Hematopoietic multipotent progenitor cell treated with erythropoietin and hydrocortisone succinate and interleukin-3 and kit ligand, for 8 days (in vitro differentiated cells): Measurements from ENCODE around the gene NDUFV3.
"Not testable (repeated sequence)": the region's sequence is repeated elsewhere in the genome, so short reads cannot be mapped to it uniquely, and the experiment has no call there.

ENCODE experiments used
- DNase-seq: peaks from one replicate; pipeline ENCODE4 v3.0.0-alpha.2; 2015

Gene NDUFV3

GRCh38 chr21:42857216-42857615 lies 35.9 kb upstream of the NDUFV3 start:
- DNase-seq, result no peak

DNA sequence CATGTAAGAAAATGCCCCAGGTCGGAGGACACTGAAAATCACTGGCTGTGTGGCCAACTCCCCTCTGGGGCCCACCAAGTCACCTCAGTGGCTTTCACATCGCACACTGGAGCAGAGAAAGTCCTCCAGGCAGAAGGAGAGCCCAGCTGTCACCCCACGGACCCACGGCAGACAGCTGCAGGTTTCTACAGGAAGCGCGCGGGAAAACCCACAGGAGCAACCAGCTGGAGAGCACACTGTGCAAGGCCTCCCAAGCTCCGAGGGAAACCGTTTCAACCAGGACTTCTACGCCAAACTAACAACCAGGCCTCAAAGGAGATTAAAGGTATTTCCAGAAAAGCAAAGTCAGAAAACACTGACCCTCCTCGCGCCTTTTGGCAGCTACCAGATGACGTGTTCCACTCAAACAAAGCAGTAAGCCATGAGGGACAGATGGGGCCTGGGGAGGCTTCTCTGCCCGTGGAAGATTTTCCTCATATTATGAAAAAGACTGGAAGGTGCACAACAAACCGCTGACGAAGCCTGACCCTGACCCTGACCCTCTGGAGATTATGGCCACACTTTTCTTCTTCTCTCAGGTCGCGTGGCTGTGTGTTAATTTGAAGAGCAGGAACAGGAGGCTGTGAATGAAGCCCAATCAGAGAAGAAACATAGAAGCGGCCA lies 34.8 kb upstream of the NDUFV3 start:
- no peak for DNase-seq

- no peak for DNase-seq
Measured at GRCh38 chr21:42858957-42859890, 33.9 kb upstream of the NDUFV3 start.

- no peak for DNase-seq
Measured at GRCh38 chr21:42859891-42860230, 33.2 kb upstream of the NDUFV3 start.

GRCh38 chr21:42860345-42860744 lies 32.8 kb upstream of the NDUFV3 start:
- no peak for DNase-seq

DNA sequence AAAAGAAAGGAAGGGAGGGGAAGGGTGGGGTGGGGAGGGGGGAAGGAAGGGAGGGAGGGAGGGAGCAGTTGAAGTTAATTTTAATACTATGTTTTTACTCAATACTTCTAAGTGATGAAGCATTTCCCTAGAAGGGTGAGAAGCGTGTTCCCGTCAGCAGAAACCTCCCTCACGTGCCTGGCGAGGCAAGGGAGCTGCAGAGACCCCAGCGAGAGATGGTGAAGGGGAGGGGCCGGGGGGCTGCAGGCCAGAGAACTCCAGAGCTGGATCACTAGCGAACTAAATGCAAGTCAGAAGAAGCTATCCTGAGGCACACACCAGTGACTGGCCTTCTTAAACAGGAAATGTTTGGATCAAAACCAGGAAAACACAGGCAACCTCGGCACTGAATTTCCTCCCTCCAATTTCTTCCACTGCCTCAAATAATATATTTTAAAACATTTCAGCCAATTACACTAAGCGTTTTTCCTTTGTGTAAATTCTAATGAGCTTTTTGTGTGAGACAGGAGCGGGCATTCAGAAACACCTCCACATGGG lies 31.7 kb upstream of the NDUFV3 start:
- no peak for DNase-seq

DNA sequence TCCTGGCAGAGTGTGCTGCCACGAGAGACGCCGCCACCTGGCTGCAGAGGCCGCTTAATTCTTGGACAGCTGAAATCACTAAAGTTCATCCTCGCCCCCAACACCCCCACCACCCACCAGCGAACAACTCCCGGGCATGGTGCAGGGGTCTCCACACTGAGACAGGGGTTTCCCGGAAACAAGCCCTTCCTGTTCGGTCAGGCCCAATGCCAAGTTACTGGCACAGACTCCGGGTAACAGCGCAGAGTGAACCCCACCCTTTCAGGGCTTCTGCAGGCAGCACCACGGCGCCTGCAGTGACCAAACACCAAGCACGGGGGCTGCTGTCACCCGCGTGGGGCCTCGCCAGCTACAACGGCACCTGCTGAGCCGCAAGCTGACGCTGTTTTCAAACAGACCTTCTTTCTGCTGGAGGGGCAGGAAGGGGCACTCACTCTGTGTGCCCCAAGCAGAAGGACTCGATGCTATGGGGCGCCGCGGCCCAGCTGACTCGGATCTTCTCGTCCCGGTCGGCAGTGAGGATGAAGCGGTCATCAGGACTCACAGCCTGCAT lies 31.2 kb upstream of the NDUFV3 start:
- DNase-seq, result no peak

DNA sequence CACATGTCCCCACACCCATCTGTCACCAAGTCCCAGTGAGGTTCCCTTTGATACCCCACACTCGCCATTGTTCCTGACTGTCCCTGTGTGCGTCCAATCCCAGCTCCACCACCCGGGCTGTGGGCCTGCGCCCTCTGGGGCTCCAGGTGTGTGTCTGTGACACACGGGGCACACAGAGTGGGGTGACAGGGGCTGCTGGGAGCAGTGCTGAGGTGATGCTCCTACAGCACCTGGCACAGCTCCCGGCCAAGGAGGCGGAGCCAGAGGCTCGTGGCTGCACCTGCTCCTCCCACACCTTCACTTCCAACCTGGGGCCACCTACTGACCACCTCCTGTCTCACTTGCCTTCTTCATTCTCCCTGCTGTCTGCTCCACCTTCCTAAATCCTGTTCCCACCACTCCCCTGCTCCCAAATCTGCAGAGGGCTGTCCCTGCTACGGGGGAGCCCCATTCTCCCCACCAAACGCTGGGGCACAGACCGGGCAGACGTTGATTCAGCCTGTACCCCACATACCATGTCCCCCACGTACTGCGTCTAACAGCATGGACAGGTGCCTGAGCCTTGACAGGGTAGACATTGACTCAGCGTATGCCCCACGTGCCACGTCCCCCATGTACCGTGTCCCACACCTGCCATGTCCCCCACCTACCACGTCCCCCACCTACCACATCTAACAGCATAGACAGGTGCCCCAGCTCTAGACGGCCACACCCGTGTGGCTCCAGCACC lies 30.2 kb upstream of the NDUFV3 start:
- no peak for DNase-seq

DNA sequence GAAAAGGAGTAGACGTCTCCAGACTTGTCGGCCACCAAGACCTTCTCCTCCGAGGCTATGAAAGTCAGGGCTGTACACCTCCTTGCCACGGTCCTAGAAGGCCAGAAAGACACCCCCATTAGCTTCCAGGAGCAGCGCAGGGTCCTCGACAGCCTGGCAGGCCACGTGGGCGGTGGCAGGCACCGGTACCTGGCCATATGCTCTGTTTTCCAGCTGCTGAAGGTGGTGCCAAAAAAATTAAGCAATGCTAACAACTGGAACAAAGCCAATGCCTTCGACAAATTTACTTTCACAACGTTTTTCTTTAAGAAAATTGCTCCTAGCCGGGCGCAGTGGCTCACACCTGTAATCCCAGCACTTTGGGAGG lies 29.6 kb upstream of the NDUFV3 start:
- no peak for DNase-seq

DNA sequence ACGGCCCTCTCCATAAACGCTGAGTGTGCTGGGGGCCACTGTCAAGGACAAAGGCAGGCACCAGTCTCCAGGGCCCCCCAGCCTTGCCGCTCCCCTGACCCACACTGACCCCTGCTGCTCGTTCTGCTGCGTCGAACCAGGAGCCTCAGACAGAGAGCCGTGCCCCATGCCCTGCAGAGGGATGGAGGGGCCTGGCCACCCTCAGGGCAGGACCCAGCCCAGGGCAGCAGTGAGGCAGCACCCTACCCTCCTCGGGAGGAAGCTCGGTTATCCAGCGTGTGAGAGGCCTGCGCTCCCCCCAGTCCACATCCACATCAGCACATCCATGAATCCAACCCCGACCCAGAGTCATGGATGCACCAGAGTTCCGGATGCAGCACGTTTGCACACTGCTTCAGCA lies 28.8 kb upstream of the NDUFV3 start:
- DNase-seq, result no peak

- no peak for DNase-seq
Measured at GRCh38 chr21:42864815-42865775, 28.0 kb upstream of the NDUFV3 start.

DNA sequence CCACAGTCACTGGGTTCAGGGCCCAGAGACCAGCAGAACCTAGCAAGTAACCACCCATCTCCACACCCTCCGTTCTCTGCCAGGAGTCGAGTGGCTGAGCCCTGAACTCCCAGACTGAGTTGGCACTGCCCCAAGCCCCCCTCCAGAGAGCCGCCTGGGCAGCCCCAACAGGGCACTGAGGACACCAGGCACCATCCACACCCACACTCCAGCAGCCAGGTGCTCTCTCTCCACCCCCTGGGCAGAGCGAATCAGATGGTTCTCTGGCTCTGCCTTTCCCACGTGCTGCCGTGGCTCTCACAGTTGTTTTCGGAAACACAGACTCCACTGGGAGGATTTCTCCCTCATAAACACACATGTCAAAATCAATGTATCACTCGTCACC lies 27.3 kb upstream of the NDUFV3 start:
- peak; percentile 33 for DNase-seq

GRCh38 chr21:42868196-42868595 lies 24.9 kb upstream of the NDUFV3 start:
- DNase-seq, result no peak

DNA sequence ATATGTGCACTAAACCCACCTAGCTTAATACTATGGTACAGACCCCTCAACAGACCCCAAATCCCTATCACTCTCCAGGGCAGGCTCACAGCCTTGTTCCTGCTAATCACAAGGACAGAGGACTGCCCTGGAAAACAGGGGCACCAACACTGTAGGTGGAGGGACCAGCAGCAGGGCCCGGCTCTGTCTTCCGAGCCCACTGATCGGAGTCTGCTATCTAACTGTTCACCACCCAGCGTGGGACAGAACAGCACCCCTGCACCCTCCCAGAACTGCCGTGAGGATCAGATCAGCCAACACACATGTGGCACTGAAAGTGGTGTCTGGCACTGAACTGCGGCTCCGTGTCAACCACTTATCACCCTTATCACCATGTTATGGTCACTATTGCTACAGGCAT lies 20.0 kb upstream of the NDUFV3 start:
- no peak for DNase-seq

DNA sequence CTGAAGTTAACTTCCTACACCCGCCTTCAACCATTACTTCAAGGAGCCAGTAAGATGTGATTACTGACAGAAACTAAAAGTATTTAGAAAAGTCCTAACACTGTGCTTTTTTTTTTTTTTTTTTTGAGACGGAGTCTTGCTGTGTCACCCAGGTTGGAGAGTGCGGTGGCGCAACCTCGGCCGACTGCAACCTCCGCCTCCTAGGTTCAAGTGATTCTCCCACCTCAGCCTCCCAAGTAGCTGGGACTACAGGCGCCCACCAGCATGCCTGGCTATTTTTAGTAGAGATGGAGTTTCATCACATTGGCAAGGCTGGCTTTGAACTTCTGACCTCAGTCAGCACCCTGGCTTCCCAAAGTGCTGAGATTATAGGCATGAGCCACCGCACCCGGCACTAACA lies 17.3 kb upstream of the NDUFV3 start:
- not testable (repeated sequence) for DNase-seq

GRCh38 chr21:42878678-42878992 lies 14.5 kb upstream of the NDUFV3 start:
- no peak for DNase-seq

- DNase-seq, result peak; percentile 98
Measured at GRCh38 chr21:42878993-42879787, 13.9 kb upstream of the NDUFV3 start, which contains the start of gene WDR4. WDR4 (minus strand) TSS chr21:42879539; CDS start chr21:42879495, 44 bp downstream.

- DNase-seq, result no peak
Measured at GRCh38 chr21:42880352-42880751, 12.8 kb upstream of the NDUFV3 start.

DNA sequence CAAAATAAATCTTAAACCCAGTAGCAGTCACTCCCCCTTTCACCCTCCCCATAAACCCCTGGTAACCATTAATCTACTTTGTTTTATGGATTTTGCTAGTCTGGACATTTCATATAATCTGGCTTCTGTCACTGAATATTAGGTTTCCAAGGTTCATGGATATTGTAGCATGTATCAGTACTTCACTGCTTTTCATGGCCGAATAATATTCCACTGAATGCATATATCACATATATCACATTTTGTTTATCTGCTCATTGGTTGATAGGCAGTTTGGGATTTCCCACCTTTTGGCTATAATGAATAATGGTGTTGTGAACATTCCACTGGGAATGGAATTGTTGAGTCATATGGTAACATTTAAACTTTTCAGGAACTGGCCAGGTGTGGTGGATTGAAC lies 9.2 kb upstream of the NDUFV3 start:
- no peak for DNase-seq

DNA sequence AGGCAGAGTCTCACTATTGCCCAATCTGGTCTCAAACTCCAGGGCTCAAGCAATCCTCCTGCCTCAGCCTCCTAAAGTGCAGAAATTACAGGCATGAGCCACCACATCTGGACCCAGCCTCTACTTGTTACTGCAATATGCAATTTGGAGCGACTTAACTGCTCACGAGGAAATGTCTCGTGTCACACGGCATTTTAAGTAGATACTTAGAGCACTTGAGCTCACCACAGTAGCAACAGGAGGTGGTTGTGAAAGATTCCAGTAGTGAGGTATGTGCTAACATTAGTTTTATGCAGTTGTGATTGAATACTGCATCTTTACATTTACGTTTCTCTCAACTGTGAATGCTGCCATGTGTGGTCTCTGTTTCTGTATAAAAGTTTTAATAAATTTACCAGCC lies 5.8 kb upstream of the NDUFV3 start:
- DNase-seq, result no peak

GRCh38 chr21:42892582-42892930 lies 553 bp upstream of the NDUFV3 start:
- no peak for DNase-seq
